IPS-18a (cell line): Measurements from ENCODE around the gene RBMS2.

Experiments used
- H3K27ac ChIP-seq: one replicate; pipeline ENCODE4 v1.5.1; 2013; ENCODE audit warnings: low read length
- H3K27me3 ChIP-seq: one replicate; pipeline ENCODE4 v1.6.1; 2013; ENCODE audit warnings: mild to moderate bottlenecking, low read length; ENCODE audit not compliant: control insufficient read depth, insufficient read depth
- H3K36me3 ChIP-seq: one replicate; pipeline ENCODE4 v1.6.1; 2013; ENCODE audit warnings: low read depth, low read length; ENCODE audit not compliant: control insufficient read depth
- H3K4me1 ChIP-seq: one replicate; pipeline ENCODE4 v1.6.1; 2013; ENCODE audit warnings: low read depth, low read length; ENCODE audit not compliant: control insufficient read depth
- H3K4me3 ChIP-seq: one replicate; pipeline ENCODE4 v1.5.1; 2013; ENCODE audit warnings: low read length
- H3K9ac ChIP-seq: one replicate; pipeline ENCODE4 v1.6.1; 2013; ENCODE audit warnings: mild to moderate bottlenecking, low read length, moderate library complexity
- H3K9me3 ChIP-seq: one replicate; pipeline ENCODE4 v1.6.1; 2013; ENCODE audit warnings: low read depth, low read length; ENCODE audit not compliant: control insufficient read depth

The RBMS2 gene

GRCh38 chr12:56616244-56616643 lies 94.6 kb downstream of the RBMS2 start:
- no peaks in the 10 kb centered on the region for H3K4me1 ChIP-seq
- H3K27ac ChIP-seq, result no peak overlapping the region
- H3K9me3 ChIP-seq, result no peaks in the 10 kb centered on the region
- no peak overlapping the region for H3K9ac ChIP-seq
- no peaks in the 10 kb centered on the region for H3K27me3 ChIP-seq
- no peak overlapping the region for H3K4me3 ChIP-seq
- H3K36me3 ChIP-seq, result peaks cover 51% of the 10 kb centered on the region

- H3K4me1 ChIP-seq, result no peaks in the 10 kb centered on the region
- no peaks in the 10 kb centered on the region for H3K27me3 ChIP-seq
- no peak overlapping the region for H3K27ac ChIP-seq
- no peaks in the 10 kb centered on the region for H3K9me3 ChIP-seq
- H3K9ac ChIP-seq, result no peak overlapping the region
- no peak overlapping the region for H3K4me3 ChIP-seq
- H3K36me3 ChIP-seq, result peaks cover 47% of the 10 kb centered on the region
These were observed 95.3 kb downstream of the RBMS2 start for GRCh38 chr12:56616925-56617324.

- H3K9me3 ChIP-seq, result no peaks in the 10 kb centered on the region
- no peak overlapping the region for H3K9ac ChIP-seq
- H3K4me3 ChIP-seq, result no peak overlapping the region
- H3K4me1 ChIP-seq, result no peaks in the 10 kb centered on the region
- H3K27me3 ChIP-seq, result no peaks in the 10 kb centered on the region
- no peak overlapping the region for H3K27ac ChIP-seq
- H3K36me3 ChIP-seq, result peaks cover 6% of the 10 kb centered on the region
These were observed 100.9 kb downstream of the RBMS2 start for GRCh38 chr12:56622535-56622934.

- Histone ChIP-seq H3K4me1 (peaks cover 16% of the 10 kb centered on the region), H3K36me3 (no peaks in the 10 kb centered on the region)
These were observed 105.1 kb downstream of the RBMS2 start for GRCh38 chr12:56626701-56627100.

GRCh38 chr12:56628671-56629458 lies 107.2 kb downstream of the RBMS2 start:
- no peak overlapping the region for H3K27ac ChIP-seq
- H3K9me3 ChIP-seq, result no peaks in the 10 kb centered on the region
- no peaks in the 10 kb centered on the region for H3K27me3 ChIP-seq
- no peaks in the 10 kb centered on the region for H3K36me3 ChIP-seq
- peak overlapping the region; percentile 83 for H3K4me3 ChIP-seq
- H3K4me1 ChIP-seq, result peaks cover 35% of the 10 kb centered on the region
- peak overlapping the region; percentile 76 for H3K9ac ChIP-seq

More at GRCh38 chr12:56626701-56627100, 105.1 kb downstream of the RBMS2 start:
- Histone ChIP-seq H3K4me3 (no peak overlapping the region), H3K27me3 (no peaks in the 10 kb centered on the region), H3K9me3 (no peaks in the 10 kb centered on the region), H3K27ac (no peak overlapping the region), H3K9ac (no peak overlapping the region)

GRCh38 chr12:56629459-56630179 lies 108.0 kb downstream of the RBMS2 start:
- no peaks in the 10 kb centered on the region for H3K9me3 ChIP-seq
- no peaks in the 10 kb centered on the region for H3K36me3 ChIP-seq
- H3K9ac ChIP-seq, result peak overlapping the region; percentile 76
- H3K27ac ChIP-seq, result no peak overlapping the region
- H3K27me3 ChIP-seq, result no peaks in the 10 kb centered on the region
- H3K4me1 ChIP-seq, result peaks cover 37% of the 10 kb centered on the region
- H3K4me3 ChIP-seq, result peak overlapping the region; percentile 83

GRCh38 chr12:56630180-56630632 lies 108.6 kb downstream of the RBMS2 start, which contains the start of gene BAZ2A:
Gene BAZ2A, minus strand, starts transcription at chr12:56630326. Its CDS starts 12,796 bp downstream, at chr12:56617530.
- Histone ChIP-seq H3K27ac (no peak within 1 kb of the TSS), H3K9me3 (no peaks in the 10 kb centered on the region), H3K27me3 (no peaks in the 10 kb centered on the region), H3K36me3 (no peaks in the 10 kb centered on the region), H3K4me3 (peak within 1 kb of the TSS; percentile 83), H3K9ac (peak within 1 kb of the TSS; percentile 76), H3K4me1 (peaks cover 37% of the 10 kb centered on the region)

GRCh38 chr12:56631790-56632700 lies 110.4 kb downstream of the RBMS2 start:
- Histone ChIP-seq H3K27ac (no peak overlapping the region), H3K9ac (peak overlapping the region; percentile 14), H3K4me3 (peak overlapping the region; percentile 23), H3K27me3 (no peaks in the 10 kb centered on the region), H3K9me3 (no peaks in the 10 kb centered on the region), H3K4me1 (peaks cover 51% of the 10 kb centered on the region), H3K36me3 (no peaks in the 10 kb centered on the region)

GRCh38 chr12:56632701-56633467 lies 111.3 kb downstream of the RBMS2 start:
- Histone ChIP-seq H3K4me1 (peaks cover 55% of the 10 kb centered on the region), H3K27ac (no peak overlapping the region), H3K9ac (no peak overlapping the region)

GRCh38 chr12:56633468-56634241 lies 112.0 kb downstream of the RBMS2 start:
- Histone ChIP-seq H3K9me3 (no peaks in the 10 kb centered on the region), H3K27ac (no peak overlapping the region), H3K4me3 (peak overlapping the region; percentile 88)

More at GRCh38 chr12:56632701-56633467, 111.3 kb downstream of the RBMS2 start:
- peaks cover 8% of the 10 kb centered on the region for H3K36me3 ChIP-seq
- H3K27me3 ChIP-seq, result no peaks in the 10 kb centered on the region
- H3K4me3 ChIP-seq, result peak overlapping the region; percentile 88
- H3K9me3 ChIP-seq, result no peaks in the 10 kb centered on the region

More at GRCh38 chr12:56633468-56634241, 112.0 kb downstream of the RBMS2 start:
- Histone ChIP-seq H3K4me1 (peaks cover 49% of the 10 kb centered on the region), H3K9ac (peak overlapping the region; percentile 58), H3K27me3 (no peaks in the 10 kb centered on the region), H3K36me3 (peaks cover 16% of the 10 kb centered on the region)
